Measurements from ENCODE around the gene EPHA4. TPM values are rescaled to one million over a fixed set of nuclear protein-coding genes. Genes with fewer than 3 reads are reported as not detected.

EPHA4 gene
- total and polyA plus RNA-seq, 2 experiments from 2014 or later: 24.4 to 42.2 TPM

DNA sequence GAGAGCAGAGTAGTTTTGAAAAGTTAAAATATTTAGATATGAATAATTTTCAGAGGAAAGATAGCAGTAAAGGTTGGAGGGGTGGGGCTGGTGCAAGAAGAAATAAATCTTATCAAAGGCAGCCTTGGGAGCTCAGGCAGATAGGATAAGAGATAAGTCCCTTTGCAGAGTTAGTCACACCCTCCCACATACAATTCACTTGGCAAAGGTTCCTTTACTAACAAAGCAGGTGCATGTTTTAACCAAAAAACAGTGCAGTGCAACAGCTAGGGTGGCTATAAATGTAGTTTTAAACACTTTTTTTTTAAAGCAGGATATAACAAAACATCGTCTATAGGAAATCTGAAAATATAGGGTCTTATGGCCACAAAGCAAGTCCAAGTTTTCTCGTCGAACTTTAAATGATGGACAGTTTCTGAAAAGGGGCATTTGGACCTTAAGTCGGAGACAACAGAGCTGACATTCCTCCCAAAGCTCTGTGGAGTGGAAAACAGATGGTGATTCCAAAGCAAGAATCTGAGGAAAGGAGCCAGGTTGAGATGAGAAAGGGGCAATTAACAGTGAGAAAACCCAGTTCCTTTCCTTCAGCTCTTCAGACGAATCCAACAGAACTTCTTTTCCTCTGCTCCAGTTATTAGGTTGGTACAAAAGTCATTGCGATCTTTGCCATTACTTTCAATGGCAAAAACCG lies 53.0 kb downstream of the EPHA4 start:
- TF ChIP-seq EZH2 (IDR thresholded peaks at IDR 0.05; ENCODE audit: insufficient read depth, poor library complexity, severe bottlenecking) (no peak), EZH2phosphoT487 (IDR thresholded peaks at IDR 0.05; ENCODE audit: insufficient read depth, low read depth) (no peak)
- peaks cover 36% of the 10 kb centered on the region for H3K79me2 ChIP-seq (ENCODE audit: insufficient read depth)
- H3K4me1 ChIP-seq (ENCODE audit: insufficient read depth): peaks cover 28% of the 10 kb centered on the region
- WGBS, 2 experiments (ENCODE audit: low coverage in 1 of 2, low lambda C conversion rate in 2 of 2, missing lambda C conversion rate in 2 of 2): 78 to 79% methylated on average over 7 of the region's 7 CpGs
- H2AFZ ChIP-seq: no peak overlapping the region
- DNase-seq: peak; percentile 18
- H4K20me1 ChIP-seq (ENCODE audit: insufficient read depth): no peaks in the 10 kb centered on the region; the same call in 1 of the 2 replicates
- in situ Hi-C loops (cut with MboI): no loop called here
- H3K9me3 ChIP-seq (ENCODE audit: low read depth): no peaks in the 10 kb centered on the region
- no peak overlapping the region for H3K4me2 ChIP-seq (ENCODE audit: unreplicated experiment)
- H3F3A ChIP-seq (ENCODE audit: insufficient read depth): peaks cover 28% of the 10 kb centered on the region
- H3K9me2 ChIP-seq (ENCODE audit: insufficient read depth): no peaks in the 10 kb centered on the region; the same call in 1 of the 2 replicates
- no peak overlapping the region for H3K27ac ChIP-seq
- no peak overlapping the region for H3K4me3 ChIP-seq
- H3K27me3 ChIP-seq (replicated peaks; ENCODE audit: insufficient read depth): no peaks in the 10 kb centered on the region
- H3K9ac ChIP-seq: no peak overlapping the region
- 0 out of 2 replicates have a peak, but pooled peaks cover 7% of the 10 kb centered on the region for H3K36me3 ChIP-seq (ENCODE audit: low read depth)

DNA sequence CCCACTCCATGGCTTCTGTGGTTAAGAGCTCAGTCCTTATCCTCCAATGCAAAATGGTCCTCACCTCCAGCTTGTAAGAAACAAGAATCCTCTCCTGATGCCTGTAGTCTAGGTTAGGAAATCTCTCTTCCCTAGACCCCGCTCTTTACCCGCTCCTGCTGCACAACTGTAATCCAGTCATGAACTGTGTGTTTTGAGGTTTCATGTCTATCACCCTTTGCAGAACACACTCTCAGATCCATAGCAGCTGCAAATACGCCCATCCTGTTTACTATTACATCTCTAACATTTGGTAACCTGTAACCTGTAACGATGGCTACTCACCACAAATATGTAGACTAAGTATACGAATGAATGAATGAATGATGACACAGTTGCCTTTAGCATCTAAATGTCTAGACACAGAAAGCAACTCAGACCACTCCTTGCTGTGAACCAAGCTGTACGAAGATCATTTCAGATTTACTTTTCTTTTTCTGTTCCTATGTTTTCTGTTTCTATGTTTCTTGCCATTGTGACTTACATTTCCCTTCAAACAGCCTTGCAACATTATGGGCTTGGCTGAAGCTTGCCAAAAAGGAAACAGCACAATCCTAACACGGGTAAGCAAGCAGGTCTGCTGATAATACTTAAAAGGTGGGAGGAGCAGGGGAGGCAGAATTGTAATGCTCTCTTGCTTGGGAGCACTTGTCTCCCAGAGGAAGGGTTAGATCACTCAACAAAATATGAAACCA lies 53.7 kb downstream of the EPHA4 start:
- H3K4me3 ChIP-seq: no peak overlapping the region
- H3K4me1 ChIP-seq (ENCODE audit: insufficient read depth): peaks cover 28% of the 10 kb centered on the region
- H4K20me1 ChIP-seq (ENCODE audit: insufficient read depth): no peaks in the 10 kb centered on the region; the same call in 1 of the 2 replicates
- H3K36me3 ChIP-seq (ENCODE audit: low read depth): 0 out of 2 replicates have a peak, but pooled peaks cover under 1% of the 10 kb centered on the region
- H3K4me2 ChIP-seq (ENCODE audit: unreplicated experiment): peak overlapping the region; percentile 59
- no peaks in the 10 kb centered on the region; the same call in 1 of the 2 replicates for H3K9me2 ChIP-seq (ENCODE audit: insufficient read depth)
- in situ Hi-C loops (cut with MboI): no loop called here
- no peak overlapping the region for H3K9ac ChIP-seq
- no peak overlapping the region for H2AFZ ChIP-seq
- H3F3A ChIP-seq (ENCODE audit: insufficient read depth): peaks cover 28% of the 10 kb centered on the region
- peaks cover 43% of the 10 kb centered on the region for H3K79me2 ChIP-seq (ENCODE audit: insufficient read depth)
- TF ChIP-seq EZH2 (IDR thresholded peaks at IDR 0.05; ENCODE audit: insufficient read depth, poor library complexity, severe bottlenecking): no peak
- TF ChIP-seq EZH2phosphoT487 (IDR thresholded peaks at IDR 0.05; ENCODE audit: insufficient read depth, low read depth): no peak
- H3K9me3 ChIP-seq (ENCODE audit: low read depth): no peaks in the 10 kb centered on the region
- no peaks in the 10 kb centered on the region for H3K27me3 ChIP-seq (replicated peaks; ENCODE audit: insufficient read depth)
- H3K27ac ChIP-seq: peak overlapping the region; percentile 58; the same call in 1 of the 2 replicates
- WGBS, 2 experiments (ENCODE audit: low coverage in 1 of 2, low lambda C conversion rate in 2 of 2, missing lambda C conversion rate in 2 of 2): 89 to 90% methylated on average over 7 of the region's 7 CpGs
- peak; percentile 16 for DNase-seq

DNA sequence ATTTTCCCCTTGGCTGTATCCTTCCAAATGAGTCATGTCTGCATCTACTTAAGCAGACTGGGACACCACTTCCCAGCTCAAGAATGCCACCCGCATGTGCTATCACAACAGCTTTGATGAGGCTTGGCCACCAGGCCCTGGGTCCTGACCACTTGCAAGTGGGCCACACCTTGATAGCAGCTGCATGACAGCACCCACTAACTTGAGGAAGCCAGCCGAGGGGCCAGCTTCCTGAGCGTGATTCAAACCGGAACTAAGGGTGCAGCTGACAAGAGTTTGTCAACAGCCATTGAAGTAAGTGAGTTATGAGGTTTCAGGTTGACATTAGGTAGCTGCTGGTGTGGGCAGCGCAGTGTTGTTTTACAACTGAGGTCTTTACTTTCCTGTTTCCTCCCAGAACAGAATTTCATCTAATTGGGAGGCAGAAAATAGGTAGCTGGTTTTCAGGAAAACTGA lies 54.4 kb downstream of the EPHA4 start:
- no peak for TF ChIP-seq EZH2 (IDR thresholded peaks at IDR 0.05; ENCODE audit: insufficient read depth, poor library complexity, severe bottlenecking)
- TF ChIP-seq EZH2phosphoT487 (IDR thresholded peaks at IDR 0.05; ENCODE audit: insufficient read depth, low read depth): no peak
- Histone ChIP-seq H3K9ac (no peak overlapping the region), H3K4me1 (ENCODE audit: insufficient read depth) (peaks cover 28% of the 10 kb centered on the region), H3K79me2 (ENCODE audit: insufficient read depth) (peaks cover 47% of the 10 kb centered on the region), H3F3A (ENCODE audit: insufficient read depth) (peaks cover 28% of the 10 kb centered on the region), H3K27ac (peak overlapping the region; percentile 58), H2AFZ (no peak overlapping the region), H3K4me2 (ENCODE audit: unreplicated experiment) (peak overlapping the region; percentile 59), H4K20me1 (ENCODE audit: insufficient read depth) (no peaks in the 10 kb centered on the region; the same call in 1 of the 2 replicates), H3K27me3 (replicated peaks; ENCODE audit: insufficient read depth) (no peaks in the 10 kb centered on the region), H3K36me3 (ENCODE audit: low read depth) (no peaks in the 10 kb centered on the region), H3K9me3 (ENCODE audit: low read depth) (no peaks in the 10 kb centered on the region), H3K9me2 (ENCODE audit: insufficient read depth) (no peaks in the 10 kb centered on the region; the same call in 1 of the 2 replicates), H3K4me3 (no peak overlapping the region)
- DNase-seq: peak; percentile 88
- 11 to 13% methylated on average over 5 of the region's 5 CpGs for WGBS, 2 experiments (ENCODE audit: low coverage in 1 of 2, low lambda C conversion rate in 2 of 2, missing lambda C conversion rate in 2 of 2)
- in situ Hi-C loops (cut with MboI): no loop called here

GRCh38 chr2:221517146-221517695 lies 54.9 kb downstream of the EPHA4 start:
- in situ Hi-C loops (cut with MboI): no loop called here
- TF ChIP-seq EZH2 (IDR thresholded peaks at IDR 0.05; ENCODE audit: insufficient read depth, poor library complexity, severe bottlenecking) (no peak), EZH2phosphoT487 (IDR thresholded peaks at IDR 0.05; ENCODE audit: insufficient read depth, low read depth) (no peak)
- Histone ChIP-seq H3K4me2 (ENCODE audit: unreplicated experiment) (peak overlapping the region; percentile 59), H3K9ac (no peak overlapping the region), H3K36me3 (ENCODE audit: low read depth) (no peaks in the 10 kb centered on the region), H3K27me3 (replicated peaks; ENCODE audit: insufficient read depth) (no peaks in the 10 kb centered on the region), H3K27ac (peak overlapping the region; percentile 58), H3K9me3 (ENCODE audit: low read depth) (no peaks in the 10 kb centered on the region), H3K4me3 (no peak overlapping the region), H3K9me2 (ENCODE audit: insufficient read depth) (no peaks in the 10 kb centered on the region; the same call in 1 of the 2 replicates), H3K4me1 (ENCODE audit: insufficient read depth) (peaks cover 28% of the 10 kb centered on the region), H3K79me2 (ENCODE audit: insufficient read depth) (peaks cover 47% of the 10 kb centered on the region), H3F3A (ENCODE audit: insufficient read depth) (peaks cover 28% of the 10 kb centered on the region), H2AFZ (no peak overlapping the region), H4K20me1 (ENCODE audit: insufficient read depth) (no peaks in the 10 kb centered on the region; the same call in 1 of the 2 replicates)
- DNase-seq: peak; percentile 46
- WGBS, 2 experiments (ENCODE audit: low coverage in 1 of 2, low lambda C conversion rate in 2 of 2, missing lambda C conversion rate in 2 of 2): 6 to 8% methylated on average over 4 of the region's 4 CpGs

Data from GM23248 (cell line).